Adipose tissue (tissue), 3 donors: ENCODE data around the gene NMS. TPM values are rescaled to one million over a fixed set of nuclear protein-coding genes. Genes with fewer than 3 reads are reported as not detected.

Experiments used
- H3K27ac ChIP-seq: one replicate; pipeline ENCODE4 v1.5.1; 2013; ENCODE audit warnings: low read depth, low read length
- WGBS, 3 donors: extraction: QIAGEN DNeasy Blood & Tissue Kit; methylation state at CpG; one replicate each; pipeline ENCODE4 v1.1.7; 2013; 5-methylcytosine and 5-hydroxymethylcytosine counted together
- polyA plus RNA-seq, 3 donors: library from polyadenylated mRNA; stranded (reverse); fragments of 200-250 nt; gene quantifications; one replicate each; pipeline ENCODE4 v1.2.3, GENCODE V29; 2013
- donor health status: healthy with polysubstance abuse.
- donor health status: Bipolar disorder and iron deficiency.
- donor health status: healthy.

Gene NMS
- polyA plus RNA-seq, 3 donors: not detected

DNA sequence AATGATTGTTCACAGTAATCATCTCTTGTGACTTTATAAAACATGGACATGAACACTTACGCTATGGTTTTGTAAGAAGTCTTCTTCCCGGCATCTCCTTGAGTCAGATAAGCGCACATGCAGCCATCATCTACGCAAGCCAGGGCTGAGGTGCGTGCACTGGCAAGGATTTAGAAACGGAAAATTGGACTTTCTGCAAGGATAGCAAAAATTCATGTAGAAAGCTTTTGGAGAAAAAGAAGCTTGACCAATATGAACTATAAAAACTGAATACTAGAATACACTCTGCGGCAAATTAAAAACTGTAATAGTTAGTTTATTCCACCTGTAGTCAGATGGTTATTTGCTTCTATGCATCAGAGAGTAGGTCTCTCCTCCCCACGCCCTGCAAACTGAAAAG lies 6.3 kb downstream of the NMS start:
- no peak overlapping the region for H3K27ac ChIP-seq
- 85 to 91% (median 89%) methylated on average over 8 of the region's 8 CpGs for WGBS, 3 donors

DNA sequence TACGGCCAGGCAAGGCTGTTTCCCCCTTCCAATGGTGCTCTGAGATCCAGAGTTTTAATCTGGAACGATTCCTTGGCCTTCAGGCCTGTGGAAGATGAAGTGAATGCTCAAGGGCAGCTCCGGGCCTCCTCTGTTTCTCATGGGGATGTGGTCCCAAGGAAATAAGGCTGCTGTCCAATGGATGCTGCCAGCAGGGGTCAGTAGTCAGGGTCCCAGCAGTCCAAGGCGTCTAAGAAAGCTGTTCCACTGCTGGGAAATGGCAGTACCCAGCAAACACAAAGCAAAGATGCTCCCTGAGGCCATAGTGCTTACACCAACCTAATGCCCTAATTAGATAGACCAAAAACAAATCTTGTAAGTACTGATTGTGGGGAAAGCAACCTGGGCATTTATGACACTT lies 12.5 kb downstream of the NMS start:
- no peak overlapping the region for H3K27ac ChIP-seq
- 58 to 68% (median 66%) methylated on average over 4 of the region's 4 CpGs for WGBS, 3 donors

DNA sequence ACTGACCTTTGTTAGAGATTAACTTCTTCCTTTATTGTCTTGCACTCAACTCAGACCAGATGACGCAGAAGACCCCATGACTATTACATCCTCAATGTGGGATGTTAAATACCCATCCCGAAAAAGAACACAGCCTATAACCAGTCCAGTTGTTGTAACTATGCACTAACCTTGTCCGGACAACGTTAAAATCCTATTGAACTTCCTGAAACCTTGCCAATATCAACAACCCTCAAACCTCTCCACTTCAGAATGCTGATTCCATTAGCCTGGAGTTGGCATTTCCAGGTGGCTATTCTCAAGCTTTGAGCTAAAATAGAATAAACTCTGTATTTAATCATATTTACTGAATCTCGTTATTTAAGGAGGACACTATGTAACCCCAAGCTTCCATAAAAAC lies 13.6 kb downstream of the NMS start:
- 51 to 80% (median 71%) methylated on average over 5 of the region's 5 CpGs for WGBS, 3 donors
- H3K27ac ChIP-seq: no peak overlapping the region

DNA sequence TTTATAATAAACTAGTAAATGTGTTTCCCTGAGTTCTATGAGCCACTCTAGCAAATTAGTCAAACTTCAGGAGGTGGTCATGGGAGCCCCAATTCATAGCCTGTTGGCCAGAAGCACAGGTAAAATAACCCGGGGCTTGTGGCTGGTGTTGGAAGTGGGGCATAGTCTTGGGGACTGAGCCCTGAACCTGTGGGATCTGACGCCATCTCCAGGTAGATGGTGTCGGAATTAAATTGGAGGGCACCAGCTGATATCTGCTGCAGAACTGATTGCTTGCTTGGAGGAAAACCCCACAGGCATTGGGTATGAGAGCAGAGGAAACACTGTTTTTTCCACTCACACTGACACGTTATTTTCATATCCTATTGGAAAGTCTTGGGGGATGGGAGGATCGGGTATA lies 14.1 kb downstream of the NMS start:
- 67 to 80% (median 79%) methylated on average over 5 of the region's 5 CpGs for WGBS, 3 donors
- no peak overlapping the region for H3K27ac ChIP-seq

DNA sequence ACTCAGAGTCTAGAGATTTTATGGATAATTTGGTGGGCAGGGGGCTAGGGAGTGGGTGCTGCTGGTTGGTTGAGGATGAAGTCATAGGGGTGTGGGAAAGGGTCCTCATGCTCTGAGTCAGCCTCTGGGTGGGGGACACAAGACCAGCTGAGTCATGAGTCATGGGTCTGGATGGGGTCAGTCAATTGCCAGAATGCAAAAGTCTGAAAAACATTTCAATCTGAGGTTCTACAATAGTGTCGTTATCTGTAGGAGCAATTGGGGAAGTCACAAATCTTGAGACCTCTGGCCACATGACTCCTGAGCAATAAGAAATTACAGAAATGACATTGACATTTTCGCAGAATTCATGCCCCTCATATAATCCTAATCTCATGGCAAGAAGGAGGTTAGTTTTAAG lies 15.1 kb downstream of the NMS start:
- 85 to 93% (median 89%) methylated on average over 2 of the region's 2 CpGs for WGBS, 3 donors
- no peak overlapping the region for H3K27ac ChIP-seq

DNA sequence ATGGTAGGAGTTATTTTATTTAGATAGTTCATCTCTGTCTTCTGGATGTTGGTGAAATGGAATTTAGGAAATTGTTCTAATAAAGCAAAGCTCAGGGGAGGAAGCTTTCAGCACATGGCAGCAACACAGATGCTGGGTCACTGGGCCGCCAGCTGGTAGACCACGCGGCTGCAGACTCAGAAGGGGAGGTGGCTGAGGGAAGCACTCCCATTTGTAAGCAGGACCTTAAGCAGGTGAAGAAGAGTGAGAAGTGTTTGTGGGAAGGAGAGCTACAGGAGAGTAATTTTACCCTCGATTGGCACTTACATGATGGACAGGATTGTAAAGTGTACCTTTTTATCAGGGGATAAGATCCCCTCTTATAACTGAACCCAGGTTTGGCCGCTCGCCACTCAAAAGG lies 24.4 kb downstream of the NMS start:
- H3K27ac ChIP-seq: no peak overlapping the region
- WGBS, 3 donors: 69 to 77% (median 71%) methylated on average over 6 of the region's 6 CpGs

DNA sequence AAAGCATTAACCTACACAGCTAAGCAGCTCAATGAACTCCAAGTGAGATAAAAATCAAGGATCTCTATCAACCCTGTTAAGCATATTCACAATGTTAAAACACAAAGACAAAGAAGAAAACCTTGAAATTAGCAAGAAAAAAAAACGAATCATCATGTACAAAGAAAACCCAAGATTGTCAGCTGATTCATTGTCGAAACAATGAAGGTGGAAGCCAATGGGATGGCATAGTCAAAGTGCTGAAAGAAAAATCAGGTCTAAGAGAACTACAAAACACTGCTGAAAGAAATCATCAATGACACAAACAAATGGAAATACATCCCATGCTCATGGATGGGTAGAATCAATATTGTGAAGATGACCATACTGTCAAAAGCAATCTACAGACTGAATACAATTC lies 32.5 kb downstream of the NMS start:
- WGBS, 3 donors: 74 to 83% (median 81%) methylated on average over 2 of the region's 2 CpGs
- H3K27ac ChIP-seq: no peak overlapping the region

DNA sequence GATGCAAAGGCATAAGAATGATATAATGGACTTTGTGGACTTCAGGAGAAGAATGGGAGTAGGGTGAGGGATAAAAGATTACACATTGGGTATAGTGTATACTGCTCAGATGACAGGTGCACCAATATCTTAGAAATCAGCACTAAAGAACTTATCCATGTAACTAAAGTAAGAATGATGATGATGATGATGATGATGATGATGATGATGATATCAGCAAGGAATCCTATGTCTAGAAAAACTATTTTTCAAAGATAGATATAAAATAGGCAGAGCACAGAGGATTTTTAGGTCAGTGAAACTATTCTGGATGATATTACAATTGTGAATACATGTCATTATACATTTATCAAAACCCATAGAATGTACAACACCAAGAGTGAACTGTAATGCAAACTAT lies 34.3 kb downstream of the NMS start:
- no peak overlapping the region for H3K27ac ChIP-seq

DNA sequence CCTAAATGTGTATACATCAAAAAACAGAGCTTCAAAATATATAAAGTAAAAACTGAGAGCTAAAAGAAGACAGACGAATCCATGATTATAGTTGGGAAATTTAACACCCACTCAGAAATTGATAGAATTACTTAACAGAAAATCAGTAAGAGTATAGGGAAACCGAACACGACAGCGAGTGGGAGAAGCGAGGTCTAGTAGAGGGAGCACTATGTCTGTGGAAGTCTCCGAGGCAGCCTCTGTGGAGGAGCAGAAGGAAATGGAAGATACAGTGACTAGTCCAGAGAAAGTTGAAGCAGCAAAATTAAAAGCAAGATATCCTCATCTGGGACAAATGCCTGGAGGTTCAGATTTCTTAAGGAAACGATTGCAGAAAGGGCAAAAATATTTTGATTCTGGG lies 38.8 kb downstream of the NMS start:
- WGBS, 3 donors: 83 to 89% (median 87%) methylated on average over 7 of the region's 7 CpGs
- H3K27ac ChIP-seq: no peak overlapping the region

DNA sequence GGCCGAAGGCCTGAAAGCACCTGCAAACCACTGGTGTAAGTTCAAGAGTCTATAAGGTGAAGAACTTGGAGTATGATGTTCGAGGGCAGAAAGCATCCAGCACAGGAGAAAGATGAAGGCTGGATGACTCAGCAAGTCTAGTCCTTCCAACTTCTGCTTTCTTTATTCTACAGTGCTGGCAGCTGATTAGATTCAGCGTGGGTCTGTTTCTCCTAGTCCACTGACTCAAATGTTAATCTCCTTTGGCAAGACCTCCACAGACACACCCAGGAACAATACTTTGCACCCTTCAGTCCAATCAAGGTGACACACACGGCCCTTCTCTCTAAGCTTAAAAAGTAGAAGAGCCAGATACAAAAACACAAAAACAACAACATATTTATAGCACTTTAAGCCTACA lies 43.4 kb downstream of the NMS start:
- H3K27ac ChIP-seq: no peak overlapping the region
- 39 to 60% (median 43%) methylated on average over 4 of the region's 4 CpGs for WGBS, 3 donors

DNA sequence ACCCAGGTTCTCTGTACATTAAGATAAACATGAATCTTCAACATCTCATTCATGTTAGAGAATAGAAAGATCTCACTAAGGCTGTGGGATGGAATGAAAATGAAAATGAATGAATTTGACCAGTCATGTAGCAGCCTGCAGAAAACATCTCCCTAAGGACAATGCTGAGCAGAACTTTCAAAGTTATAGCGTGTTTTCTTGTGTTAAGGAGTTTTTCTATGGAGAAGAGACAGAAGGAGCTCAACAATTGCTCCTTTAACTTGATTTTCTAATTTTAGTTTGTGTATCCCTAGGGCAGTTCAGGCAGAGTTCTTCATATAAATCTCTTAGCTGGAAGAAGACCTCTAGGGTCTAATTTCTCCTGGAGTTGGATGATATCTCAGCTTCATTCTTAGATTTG lies 47.3 kb downstream of the NMS start:
- no peak overlapping the region for H3K27ac ChIP-seq
- WGBS, 3 donors: 46 to 70% (median 62%) methylated on average over 1 of the region's 1 CpG

DNA sequence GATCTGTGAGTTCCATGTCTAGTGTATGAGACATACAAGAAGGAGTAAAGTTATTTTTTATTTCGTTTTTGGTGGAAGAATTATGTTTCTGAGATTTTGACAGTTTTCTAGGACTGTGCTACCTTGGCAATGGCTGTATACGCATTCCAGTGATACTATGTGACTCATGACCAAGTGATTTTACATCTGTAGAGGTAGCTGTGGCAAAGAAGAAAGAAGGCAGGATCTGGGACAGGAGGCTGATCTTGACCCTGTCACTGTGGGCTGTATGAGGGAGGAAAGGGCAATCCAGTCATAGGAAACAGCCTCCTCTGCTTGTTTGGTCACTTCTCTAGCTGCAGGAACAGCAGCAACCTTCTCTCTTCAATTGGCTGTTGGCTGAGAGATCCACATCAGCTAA lies 48.5 kb downstream of the NMS start:
- H3K27ac ChIP-seq: no peak overlapping the region
- WGBS, 3 donors: 63 to 67% (median 67%) methylated on average over 2 of the region's 2 CpGs

DNA sequence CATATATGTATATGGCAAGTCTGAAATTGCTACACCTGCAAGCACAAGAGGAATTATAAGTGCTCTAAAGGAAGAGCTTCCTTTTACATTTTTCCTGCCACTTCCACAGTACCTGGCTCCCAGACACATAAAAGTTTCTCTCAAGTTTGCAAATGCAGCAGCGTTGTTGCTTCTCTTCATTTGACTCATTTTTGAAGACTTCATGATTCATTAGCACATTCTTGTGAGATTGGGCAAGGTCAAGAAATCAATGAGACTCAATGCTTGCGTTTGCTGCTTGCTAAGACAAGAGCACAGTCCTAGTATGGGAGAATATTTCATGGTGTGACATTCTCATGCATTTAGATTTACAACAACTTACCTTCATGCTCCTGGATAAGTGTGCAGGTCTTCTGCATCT lies 49.9 kb downstream of the NMS start:
- 55 to 91% (median 88%) methylated on average over 2 of the region's 2 CpGs for WGBS, 3 donors
- no peak overlapping the region for H3K27ac ChIP-seq

DNA sequence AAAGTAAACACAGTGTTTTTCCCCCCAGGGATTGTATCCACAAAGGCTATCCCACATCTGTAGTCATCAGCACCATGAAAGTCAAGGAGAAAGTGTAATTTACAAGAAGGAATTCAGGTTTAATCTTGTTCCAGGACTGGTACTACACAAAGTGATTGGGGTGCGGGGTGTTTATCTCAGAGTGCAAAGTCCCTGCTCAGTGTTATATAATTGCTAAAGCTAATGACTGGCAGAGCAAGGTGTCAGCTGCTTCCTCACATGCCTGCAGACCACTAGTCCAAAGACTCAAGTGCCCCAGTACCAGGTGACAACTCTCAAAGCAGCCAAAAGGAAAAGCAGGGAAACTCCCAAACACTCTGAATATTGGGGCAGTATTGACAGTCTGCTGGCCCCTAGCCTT lies 52.1 kb downstream of the NMS start:
- 31 to 86% (median 81%) methylated on average over 1 of the region's 1 CpG for WGBS, 3 donors
- H3K27ac ChIP-seq: no peak overlapping the region

DNA sequence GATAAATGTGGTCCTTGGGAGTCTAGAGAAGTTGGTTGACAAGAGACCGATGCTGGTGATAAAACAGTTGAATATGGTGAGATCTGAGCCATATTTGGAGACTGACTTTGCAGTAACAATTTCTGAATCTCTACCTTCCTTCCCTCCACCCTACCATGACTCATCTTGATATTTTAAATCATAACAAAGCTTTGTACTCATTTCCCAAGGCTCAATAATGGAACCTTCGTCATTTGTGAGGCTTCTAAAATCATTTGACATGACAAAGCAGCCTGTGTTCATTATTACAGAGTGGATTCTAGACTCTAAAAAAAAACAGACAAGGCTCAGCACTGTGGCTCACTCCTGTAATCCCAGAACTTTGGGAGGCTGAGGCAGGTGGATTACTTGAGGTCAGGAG lies 54.0 kb downstream of the NMS start:
- 85 to 91% (median 91%) methylated on average over 2 of the region's 2 CpGs for WGBS, 3 donors

DNA sequence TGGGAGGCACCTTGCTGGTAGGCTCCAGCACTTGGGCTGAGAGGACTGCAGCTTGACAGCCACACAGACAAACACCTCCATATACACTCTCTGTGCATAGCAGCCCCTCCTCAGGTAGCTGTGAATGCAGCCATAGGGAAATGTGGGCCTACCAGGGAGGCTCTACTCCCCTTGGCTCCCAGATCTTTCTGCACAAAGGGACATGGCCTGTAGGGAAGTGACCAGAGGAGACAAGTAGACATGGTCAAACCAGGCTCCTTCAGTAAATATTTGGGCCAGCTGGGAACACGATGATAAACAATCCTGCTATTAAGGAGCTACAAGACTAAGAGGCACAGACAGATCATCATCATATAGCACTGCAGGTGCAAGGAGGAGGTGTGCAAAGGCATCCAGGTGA lies 56.6 kb downstream of the NMS start:
- 19 to 90% (median 48%) methylated on average over 1 of the region's 1 CpG for WGBS, 3 donors

More for the DNA sequence above, 54.0 kb downstream of the NMS start:
- H3K27ac ChIP-seq: no peak overlapping the region

DNA sequence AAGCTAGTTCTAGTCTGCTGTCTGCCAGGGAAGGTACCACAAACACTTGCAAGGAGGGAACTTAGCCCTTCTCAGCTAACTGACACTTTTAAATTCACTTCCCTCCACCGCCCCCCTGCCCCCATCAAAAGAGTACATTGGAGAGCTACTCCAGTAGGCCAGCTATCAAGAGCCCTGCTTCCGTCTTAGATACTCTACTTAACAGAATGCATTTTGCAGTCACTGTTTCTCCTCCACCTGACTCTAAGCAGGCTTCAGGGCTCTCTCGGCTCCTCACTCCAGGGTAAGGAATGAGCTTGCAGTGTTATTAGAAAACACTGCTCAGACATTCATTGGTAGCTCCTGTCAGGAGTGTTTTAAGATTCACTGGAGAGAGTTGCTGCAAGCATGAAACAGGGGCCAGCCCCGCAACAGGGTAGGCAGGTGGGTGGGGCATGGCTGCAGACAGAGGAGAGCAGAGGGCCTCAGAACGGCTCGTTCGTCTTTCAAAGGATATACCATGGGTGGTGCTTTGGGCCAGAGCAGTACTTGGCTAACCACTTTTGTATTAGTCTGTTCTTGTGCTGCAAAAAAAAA lies 57.2 kb downstream of the NMS start:
- H3K27ac ChIP-seq: no peak overlapping the region
- WGBS, 3 donors: 71 to 74% (median 71%) methylated on average over 7 of the region's 7 CpGs

More for the DNA sequence above, 56.6 kb downstream of the NMS start:
- no peak overlapping the region for H3K27ac ChIP-seq

DNA sequence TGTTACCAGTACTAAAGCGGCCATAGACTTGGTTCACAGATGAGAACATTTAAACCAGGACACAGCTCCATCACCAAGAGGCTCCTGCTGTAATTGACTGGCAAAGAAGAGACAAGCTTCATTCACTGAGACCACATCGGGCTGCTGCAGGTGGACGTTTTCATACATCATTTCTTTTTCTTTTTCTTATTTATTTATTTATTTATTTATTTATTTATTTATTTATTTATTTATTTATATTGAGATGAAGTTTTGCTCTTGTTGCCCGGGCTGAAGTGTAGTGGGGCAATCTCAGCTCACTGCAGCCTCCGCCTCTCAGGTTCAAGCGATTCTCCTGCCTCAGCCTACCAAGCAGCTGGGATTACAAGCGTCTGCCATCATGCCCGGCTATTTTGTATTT lies 58.9 kb downstream of the NMS start:
- 90 to 92% (median 91%) methylated on average over 8 of the region's 8 CpGs for WGBS, 3 donors
- H3K27ac ChIP-seq: no peak overlapping the region

DNA sequence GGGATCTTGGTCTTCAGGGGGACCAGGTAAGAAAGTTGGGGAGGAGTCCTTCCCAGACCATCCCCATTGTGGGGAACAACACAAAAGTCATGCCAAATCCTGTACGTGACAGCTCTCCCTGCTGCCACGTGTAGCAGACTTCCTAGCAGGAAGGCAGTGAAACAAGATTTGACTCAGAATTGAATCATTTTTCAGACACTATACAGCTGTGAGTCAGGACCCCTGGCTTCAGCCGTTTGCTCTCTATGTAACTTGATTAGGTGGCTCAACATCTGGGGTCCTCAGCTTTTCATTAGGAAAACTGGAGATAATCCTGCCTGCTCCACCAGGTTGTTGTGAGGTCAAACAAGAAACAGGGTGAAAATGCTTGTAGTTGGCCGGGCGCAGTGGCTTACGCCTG lies 59.6 kb downstream of the NMS start:
- 71 to 74% (median 73%) methylated on average over 6 of the region's 6 CpGs for WGBS, 3 donors

More for the DNA sequence above, 59.6 kb downstream of the NMS start:
- H3K27ac ChIP-seq: no peak overlapping the region
